Posterior cingulate gyrus (tissue), 11 donors: Measurements from ENCODE around the gene UNKL.
A peak's percentile ranks its signal among the peaks of the same experiment; 100 is the strongest.

Source experiments
- DNase-seq, 10 donors: peaks; one replicate each; pipeline versions ENCODE4 v3.0.0 to v3.0.0-alpha.2; 2020 to 2021; ENCODE audit warnings: mixed read lengths in 3 of 10
- intact Hi-C: fragments of 100-400 bp; cut with DNase I; formaldehyde crosslinking; loops from one replicate; pipeline ENCODE4 v1.15.1; 2023

UNKL gene

GRCh38 chr16:1380195-1380594 lies 34.3 kb downstream of the UNKL start:
- no peak for DNase-seq
- intact Hi-C loops = no loop called here

GRCh38 chr16:1379304-1380076 lies 35.0 kb downstream of the UNKL start:
- peak in 3 of 10 donors; percentile 28 to 45 (median 36) for DNase-seq
- intact Hi-C loops = no loop called here

DNA sequence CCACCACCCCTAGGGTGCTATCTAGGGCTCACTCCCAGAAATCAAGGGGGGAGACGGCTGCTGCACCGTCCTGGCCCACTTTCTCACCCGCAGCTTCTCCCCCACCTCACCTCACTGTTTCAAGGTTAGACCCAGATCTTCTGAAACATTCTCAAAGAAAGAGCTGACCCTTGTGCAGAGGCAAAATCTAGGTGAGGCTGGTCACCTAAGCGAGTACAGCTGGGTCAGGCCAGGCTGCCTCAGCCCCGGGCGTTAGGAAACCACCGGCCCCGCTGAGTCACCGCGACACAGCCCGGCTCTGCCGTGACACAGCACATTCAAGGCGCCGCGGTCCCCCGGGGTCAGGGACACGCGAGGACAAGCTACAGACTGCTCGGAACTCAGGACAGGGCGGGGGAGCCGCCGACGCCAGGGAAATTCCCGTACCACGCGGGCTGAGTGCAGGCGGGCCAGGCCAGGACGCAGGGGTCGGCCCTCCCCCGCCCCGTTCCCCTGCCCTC lies 35.6 kb downstream of the UNKL start:
- intact Hi-C loops = no loop called here
- DNase-seq = peak in 9 of 10 donors; percentile 22 to 93 (median 63)

GRCh38 chr16:1378087-1378803 lies 36.3 kb downstream of the UNKL start:
- DNase-seq = no peak
- intact Hi-C loops = no loop called here

- intact Hi-C loops = no loop called here
- DNase-seq = peak in 5 of 10 donors; percentile 35 to 64 (median 43)
Observed at GRCh38 chr16:1377406-1378010, 37.0 kb downstream of the UNKL start.

DNA sequence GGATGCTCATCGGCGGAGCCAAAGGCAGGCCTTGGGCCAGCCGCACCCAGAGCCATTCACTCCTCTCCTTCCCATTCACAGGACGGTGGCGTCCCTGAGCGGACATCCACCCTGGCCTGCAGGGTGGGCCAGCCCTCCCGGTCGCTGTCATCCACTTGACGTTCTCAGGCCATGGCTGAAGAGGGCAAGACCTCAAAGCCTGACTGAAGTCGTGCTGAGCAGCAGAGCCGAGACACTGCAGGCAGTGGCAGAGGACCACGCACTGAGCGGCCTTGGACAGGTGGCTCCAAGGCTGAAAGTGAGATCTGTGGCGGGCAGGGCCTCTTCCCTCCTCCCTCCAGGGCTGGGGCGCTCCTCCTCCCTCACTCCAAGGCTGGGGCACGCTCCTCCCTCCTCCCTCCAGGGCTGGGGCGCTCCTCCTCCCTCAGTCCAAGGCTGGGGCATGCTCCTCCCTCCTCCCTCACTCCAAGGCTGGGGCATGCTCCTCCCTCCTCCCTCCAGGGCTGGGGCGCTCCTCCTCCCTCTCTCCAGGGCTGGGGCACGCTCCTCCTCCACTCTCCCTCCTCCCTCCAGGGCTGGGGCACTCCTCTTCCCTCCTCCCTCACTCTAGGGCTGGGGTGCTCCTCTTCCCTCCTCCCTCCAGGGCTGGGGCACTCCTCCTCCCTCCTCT lies 38.6 kb downstream of the UNKL start:
- intact Hi-C loops = no loop called here
- DNase-seq = no peak

DNA sequence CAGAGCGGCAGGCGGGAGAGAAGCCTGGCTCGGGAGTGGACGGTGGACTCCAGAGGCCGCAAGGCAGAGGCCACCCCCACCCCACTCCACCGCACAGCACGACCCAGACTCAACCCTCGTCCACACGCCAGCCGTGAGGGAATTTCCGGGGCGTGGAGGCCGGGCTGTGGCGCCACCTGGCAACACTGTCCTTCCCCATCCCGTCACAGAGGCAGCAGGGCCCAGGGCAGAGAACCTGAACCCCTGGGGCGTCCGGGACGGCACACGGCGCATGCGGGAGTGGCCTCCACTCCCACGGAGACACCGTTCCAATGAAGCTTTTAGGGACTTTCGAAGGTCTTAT lies 39.2 kb downstream of the UNKL start:
- intact Hi-C loops = no loop called here

DNA sequence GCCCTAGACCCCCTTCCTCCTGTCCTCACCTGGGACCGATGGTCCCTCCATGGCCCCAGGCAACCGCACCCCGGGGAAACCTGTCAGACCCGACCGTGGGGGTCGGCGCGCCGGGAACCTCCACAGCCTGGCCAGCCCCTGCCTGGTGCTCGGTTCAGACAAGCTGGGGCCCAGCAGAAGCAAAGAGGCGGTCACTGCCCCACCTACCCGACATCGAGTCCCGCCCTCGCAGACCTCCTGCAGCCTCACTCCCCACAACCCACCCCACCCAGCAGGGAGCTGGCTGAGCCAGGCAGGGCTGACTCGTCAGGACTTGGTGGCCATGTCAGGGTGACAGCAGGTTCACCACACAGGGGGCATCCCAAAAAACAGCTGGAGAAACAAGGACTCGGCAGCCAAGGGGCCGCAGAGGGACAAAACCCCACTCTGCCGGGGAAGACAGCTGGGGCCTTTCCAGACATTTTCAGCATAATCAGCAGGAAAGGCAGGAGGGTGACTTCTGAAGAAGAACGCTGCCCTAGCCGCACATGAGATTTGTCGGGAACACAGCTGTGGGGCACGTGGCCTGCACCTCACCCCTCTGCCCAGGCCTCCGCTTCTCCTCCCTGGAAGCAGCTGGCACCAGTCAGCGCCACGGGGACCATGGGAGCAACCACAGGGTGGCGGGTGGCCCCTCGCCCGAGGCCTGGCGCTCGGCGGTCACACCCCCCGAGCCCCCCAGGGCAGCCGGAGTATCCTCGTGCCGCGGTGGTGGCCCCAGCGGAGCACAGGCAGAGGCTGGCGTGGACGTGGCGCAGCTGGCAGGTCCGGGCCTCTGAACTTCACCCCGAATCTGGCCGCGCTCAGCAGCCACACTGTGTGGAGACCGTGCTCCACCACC lies 39.8 kb downstream of the UNKL start:
- intact Hi-C loops = no loop called here
- DNase-seq = no peak

More for the DNA sequence above, 39.2 kb downstream of the UNKL start:
- DNase-seq = no peak

- no peak for DNase-seq
- intact Hi-C loops = no loop called here
Observed at GRCh38 chr16:1372292-1372950, 42.1 kb downstream of the UNKL start.

DNA sequence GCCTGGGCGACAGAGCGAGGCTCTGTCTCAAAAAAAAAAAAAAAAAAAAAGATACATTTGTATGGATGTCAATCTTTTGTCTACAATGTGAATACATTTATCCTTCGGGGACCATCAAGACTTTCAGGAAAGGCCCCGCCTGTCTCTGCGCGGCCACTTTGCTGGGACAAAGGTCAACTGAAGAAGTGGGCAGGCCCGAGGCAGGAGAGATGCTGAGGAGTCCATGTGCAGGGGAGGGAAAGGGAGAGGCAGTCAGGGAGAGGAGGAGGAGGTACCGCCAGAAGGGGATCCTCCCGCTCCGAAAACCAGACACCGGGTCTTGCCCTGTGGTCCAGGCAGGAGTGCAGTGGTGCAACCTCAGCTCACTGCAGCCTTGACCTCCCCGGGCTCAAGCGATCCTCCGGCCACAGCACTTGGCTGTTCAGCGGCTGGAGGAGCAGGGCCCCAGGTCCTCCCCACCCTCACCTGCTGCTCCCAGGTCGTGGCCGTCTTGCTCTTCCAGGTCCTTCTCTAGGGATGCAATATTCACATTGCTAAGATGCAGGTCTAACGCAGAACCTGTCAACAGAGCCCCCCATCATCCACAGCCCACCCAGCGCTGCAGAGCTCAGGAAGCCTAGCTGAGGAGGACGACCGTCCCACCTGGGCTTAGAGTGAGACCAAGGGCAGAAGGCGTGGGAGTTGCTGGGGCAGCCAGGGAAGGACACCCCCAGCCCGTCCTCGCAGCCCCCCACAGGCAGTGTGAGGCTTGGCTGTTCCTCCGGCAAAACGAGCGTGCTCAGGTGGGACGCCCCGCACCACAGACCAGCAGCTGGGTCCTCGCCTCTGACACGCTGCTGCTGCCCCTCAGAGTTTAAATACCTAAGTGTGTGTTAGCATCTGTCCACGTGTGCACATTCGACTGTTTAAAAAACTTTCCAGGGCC lies 43.2 kb downstream of the UNKL start:
- intact Hi-C loops = no loop called here
- no peak for DNase-seq

DNA sequence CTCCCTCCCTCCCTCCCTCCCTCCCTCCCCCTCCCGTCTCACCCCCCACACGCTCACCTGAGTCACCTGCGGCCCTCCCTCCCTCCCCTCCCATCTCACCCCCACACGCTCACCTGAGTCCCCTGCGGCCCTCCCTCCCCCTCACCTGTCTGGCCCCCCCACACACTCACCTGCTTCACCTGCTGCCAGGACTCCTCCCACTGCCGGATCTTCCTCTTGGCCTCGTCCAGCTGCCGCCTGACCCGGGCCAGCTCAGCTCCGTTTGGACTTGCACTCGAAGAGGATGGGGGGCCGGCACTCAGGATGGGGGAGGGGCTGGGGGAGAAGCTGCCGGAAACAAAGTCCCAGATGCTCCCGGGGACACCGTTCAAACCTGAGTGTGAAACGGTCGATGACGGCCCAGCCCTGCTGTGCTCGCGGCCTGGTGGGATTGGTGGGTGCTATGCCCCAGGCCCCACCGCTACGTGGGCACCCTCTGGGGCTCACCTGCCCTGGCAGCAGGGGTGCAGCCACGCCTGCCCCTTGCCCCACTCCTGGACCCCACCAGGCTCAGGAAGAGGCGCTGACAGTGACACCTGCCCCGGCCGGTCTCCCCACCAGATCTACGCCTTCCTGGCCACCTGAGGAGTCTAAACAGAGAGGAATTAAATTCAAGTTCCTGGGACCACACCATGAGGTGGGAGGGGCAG lies 46.9 kb downstream of the UNKL start:
- intact Hi-C loops = no loop called here
- peak in 1 of 10 donors; percentile 81 for DNase-seq

- intact Hi-C loops = no loop called here
Observed at GRCh38 chr16:1366712-1367299, 47.7 kb downstream of the UNKL start.

DNA sequence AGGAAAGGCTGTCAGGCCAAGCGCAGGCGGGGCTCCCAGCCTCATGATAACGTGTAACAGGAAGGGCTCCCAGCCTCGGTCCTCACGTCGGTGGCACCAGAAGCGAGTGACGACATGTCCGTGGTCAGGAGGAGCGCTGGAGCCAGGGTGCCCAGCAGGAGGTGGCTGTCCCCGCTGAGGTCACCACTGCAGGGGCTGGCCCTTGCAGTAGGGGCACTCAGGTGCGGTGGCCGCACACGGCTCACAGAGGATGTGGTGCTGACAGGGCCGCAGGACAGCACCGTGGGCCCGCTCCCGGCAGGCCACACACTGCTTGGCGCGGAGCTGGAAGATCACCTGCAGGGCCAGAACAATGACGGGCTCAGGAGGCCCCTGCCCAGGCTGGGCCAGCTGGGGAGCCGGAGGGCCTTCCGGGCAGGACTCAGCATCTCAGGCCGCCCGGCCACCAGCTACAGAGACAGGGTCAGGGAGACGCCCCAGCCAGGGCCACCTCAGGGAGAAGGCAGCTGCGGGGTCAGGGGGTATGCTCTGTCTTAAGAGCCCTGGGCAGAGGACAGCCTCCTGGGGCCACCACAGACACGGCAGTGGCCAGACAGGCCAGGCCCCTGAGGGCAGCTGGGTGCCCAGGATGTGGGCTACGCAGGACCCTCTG lies 48.3 kb downstream of the UNKL start:
- DNase-seq = no peak
- intact Hi-C loops = no loop called here

More at GRCh38 chr16:1366712-1367299, 47.7 kb downstream of the UNKL start:
- DNase-seq = no peak

DNA sequence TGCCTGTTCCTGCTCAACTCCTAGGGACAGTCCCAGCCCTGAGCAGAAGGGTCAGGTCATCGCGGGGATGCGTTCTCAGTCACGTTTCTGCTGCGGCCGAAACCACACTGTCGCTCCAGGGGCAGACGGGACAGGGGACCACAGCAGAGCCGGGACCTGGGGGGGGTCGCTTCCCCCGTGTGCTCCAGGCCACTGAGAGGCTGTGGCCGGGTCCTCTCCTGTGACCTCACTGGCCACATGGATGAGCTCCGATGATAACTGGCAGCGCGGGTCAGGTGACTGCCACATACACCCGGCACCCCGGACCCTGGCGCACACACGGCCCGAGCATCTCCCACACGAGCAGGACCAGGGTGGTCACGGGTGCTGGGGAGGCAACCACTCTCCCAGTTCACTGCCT lies 50.0 kb downstream of the UNKL start:
- intact Hi-C loops = no loop called here
- no peak for DNase-seq

DNA sequence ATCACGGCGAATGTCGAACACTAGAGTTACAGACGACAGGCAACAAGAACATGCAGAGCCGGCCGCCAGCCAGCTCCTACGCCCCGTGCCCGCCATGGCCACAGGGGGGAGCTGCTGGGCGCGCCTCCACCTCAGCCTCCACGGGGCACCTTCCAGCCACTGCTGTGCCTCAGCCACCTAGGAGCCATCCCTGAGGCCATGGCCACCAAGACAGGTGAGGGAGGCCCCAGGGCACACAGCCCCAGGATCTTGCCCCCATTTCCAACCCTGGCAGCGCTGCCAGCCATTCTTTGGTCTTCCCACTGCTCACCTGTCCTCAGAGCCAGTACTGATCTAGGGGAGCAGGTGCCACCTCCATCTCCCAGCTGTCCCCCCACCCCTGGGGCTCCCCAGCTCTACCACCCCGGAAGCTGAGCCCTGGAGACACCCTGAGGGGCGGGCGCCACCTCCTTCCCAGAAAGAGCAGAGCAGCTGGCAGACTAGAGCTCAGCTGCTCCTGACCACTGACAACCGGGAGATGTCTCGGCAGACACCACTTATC lies 50.9 kb downstream of the UNKL start:
- peak in 7 of 10 donors; percentile 42 to 93 (median 63) for DNase-seq
- intact Hi-C loops = no loop called here

- peak in 1 of 10 donors; percentile 70 for DNase-seq
- intact Hi-C loops = no loop called here
Observed at GRCh38 chr16:1362807-1363206, 51.7 kb downstream of the UNKL start.
